Effector memory CD4-positive, alpha-beta T cell (primary cell): Measurements from ENCODE around the gene WDPCP.

Experiments
- DNase-seq, 3 donors: peaks; one replicate each; pipeline ENCODE4 v3.0.0-alpha.2; 2020
- H3K27ac ChIP-seq: 2 replicates; pipeline ENCODE4 v1.7.0; 2013; ENCODE audit warnings: mild to moderate bottlenecking, low read length, moderate library complexity; ENCODE audit not compliant: insufficient read depth, poor library complexity, severe bottlenecking
- H3K27me3 ChIP-seq: replicated peaks from 2 replicates; pipeline ENCODE4 v1.7.0; 2013; ENCODE audit warnings: mild to moderate bottlenecking, low read length; ENCODE audit not compliant: insufficient read depth, control insufficient read depth, poor library complexity, severe bottlenecking
- H3K36me3 ChIP-seq: 2 replicates; pipeline ENCODE4 v1.7.0; 2013; ENCODE audit warnings: mild to moderate bottlenecking, low read length, moderate library complexity; ENCODE audit not compliant: control insufficient read depth, insufficient read depth
- H3K4me1 ChIP-seq: 2 replicates; pipeline ENCODE4 v1.7.0; 2013; ENCODE audit warnings: low read length, mild to moderate bottlenecking; ENCODE audit not compliant: control insufficient read depth, insufficient read depth, poor library complexity, severe bottlenecking
- H3K4me3 ChIP-seq: 2 replicates; pipeline ENCODE4 v1.7.0; 2013; ENCODE audit warnings: low read length, low read depth, mild to moderate bottlenecking; ENCODE audit not compliant: insufficient read depth, poor library complexity, severe bottlenecking
- H3K9me3 ChIP-seq: 2 replicates; pipeline ENCODE4 v1.7.0; 2013; ENCODE audit warnings: mild to moderate bottlenecking, low read length, moderate library complexity; ENCODE audit not compliant: control insufficient read depth

WDPCP gene

GRCh38 chr2:63553049-63553448 lies 35.2 kb downstream of the WDPCP start:
- Histone ChIP-seq H3K27ac (no peak overlapping the region), H3K4me3 (no peak overlapping the region), H3K36me3 (no peaks in the 10 kb centered on the region), H3K4me1 (no peaks in the 10 kb centered on the region), H3K27me3 (no peaks in the 10 kb centered on the region), H3K9me3 (no peaks in the 10 kb centered on the region)
- DNase-seq = no peak

DNA sequence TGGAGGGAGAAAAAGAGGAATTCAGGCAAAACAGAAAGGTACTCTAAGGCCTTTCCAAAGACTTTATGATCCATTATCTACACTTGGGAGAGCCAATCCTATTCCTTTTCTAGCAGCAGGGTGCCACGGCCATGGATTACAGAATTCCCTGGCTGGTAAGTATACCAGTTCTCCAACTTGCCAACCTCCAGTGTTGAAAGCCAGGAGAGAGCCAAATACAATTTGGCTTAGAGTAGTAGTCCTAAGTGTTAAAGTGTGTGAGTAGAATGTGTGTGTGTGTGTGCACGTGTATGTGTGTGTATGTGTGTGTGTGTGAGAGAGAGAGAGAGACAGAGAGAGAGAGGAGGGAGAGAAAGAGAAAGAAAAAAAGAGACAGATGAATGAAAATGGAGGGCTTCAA lies 43.3 kb downstream of the WDPCP start:
- no peak overlapping the region for H3K27ac ChIP-seq

DNA sequence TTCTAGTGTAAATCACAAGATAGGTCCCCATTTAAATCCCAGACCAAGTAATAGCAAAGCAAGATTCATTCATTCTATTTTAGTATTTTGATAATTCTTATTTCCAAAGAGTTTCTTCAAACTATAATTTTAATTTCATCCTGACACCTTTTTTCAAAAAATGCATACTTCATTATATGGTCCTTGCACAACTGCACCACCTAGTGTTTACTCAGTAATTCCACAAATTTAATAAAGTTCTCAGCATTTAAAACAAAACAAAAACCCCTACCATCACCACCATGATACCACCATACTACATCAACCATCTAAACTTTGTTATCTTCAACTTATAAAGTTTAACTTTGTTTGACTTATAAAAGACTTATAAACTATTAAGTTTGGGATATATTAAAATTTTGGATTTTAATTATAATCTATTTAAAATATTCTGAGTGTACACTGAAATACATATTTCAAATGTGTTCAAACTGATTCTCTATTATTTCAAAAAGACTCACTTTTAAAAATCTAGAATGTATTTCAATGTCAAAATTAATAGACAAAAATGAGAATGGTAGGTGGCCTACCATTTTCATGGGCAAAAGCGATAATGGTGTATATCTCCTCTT lies 44.2 kb downstream of the WDPCP start:
- no peak for DNase-seq
- Histone ChIP-seq H3K36me3 (no peaks in the 10 kb centered on the region), H3K9me3 (no peaks in the 10 kb centered on the region), H3K4me1 (no peaks in the 10 kb centered on the region), H3K4me3 (no peak overlapping the region), H3K27me3 (no peaks in the 10 kb centered on the region), H3K27ac (no peak overlapping the region)

More for the DNA sequence above, 43.3 kb downstream of the WDPCP start:
- no peaks in the 10 kb centered on the region for H3K9me3 ChIP-seq
- no peaks in the 10 kb centered on the region for H3K4me1 ChIP-seq
- no peaks in the 10 kb centered on the region for H3K36me3 ChIP-seq
- no peak overlapping the region for H3K4me3 ChIP-seq
- no peak for DNase-seq
- H3K27me3 ChIP-seq = no peaks in the 10 kb centered on the region

- Histone ChIP-seq H3K9me3 (no peaks in the 10 kb centered on the region), H3K27ac (no peak overlapping the region), H3K27me3 (no peaks in the 10 kb centered on the region), H3K4me3 (no peak overlapping the region), H3K36me3 (no peaks in the 10 kb centered on the region), H3K4me1 (no peaks in the 10 kb centered on the region)
- DNase-seq = no peak
Measured at GRCh38 chr2:63539416-63540162, 48.7 kb downstream of the WDPCP start.

- Histone ChIP-seq H3K36me3 (no peaks in the 10 kb centered on the region), H3K9me3 (no peaks in the 10 kb centered on the region), H3K4me3 (no peak overlapping the region), H3K27me3 (no peaks in the 10 kb centered on the region), H3K27ac (no peak overlapping the region), H3K4me1 (no peaks in the 10 kb centered on the region)
- no peak for DNase-seq
Measured at GRCh38 chr2:63538390-63538789, 49.9 kb downstream of the WDPCP start.

DNA sequence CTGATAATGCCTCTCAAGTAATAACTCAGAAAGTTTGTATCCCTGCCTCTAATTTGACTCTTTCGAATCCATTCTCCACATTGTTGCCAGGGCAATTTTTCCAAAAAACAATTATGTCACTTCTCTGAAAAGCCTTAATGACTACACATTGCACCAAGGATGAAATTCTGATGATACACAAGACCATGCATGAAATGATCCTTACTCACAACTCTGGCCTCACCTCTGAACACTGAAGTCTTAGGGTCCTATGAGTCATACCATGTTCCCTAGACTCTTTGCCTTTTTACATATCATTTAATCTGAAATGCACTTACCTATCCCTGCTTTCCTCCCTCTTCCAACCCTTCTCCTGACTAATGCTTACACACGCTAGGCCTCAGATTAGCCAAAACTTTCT lies 51.0 kb downstream of the WDPCP start:
- DNase-seq = no peak
- no peak overlapping the region for H3K27ac ChIP-seq

GRCh38 chr2:63530704-63531279 lies 57.5 kb downstream of the WDPCP start:
- no peaks in the 10 kb centered on the region for H3K27me3 ChIP-seq
- H3K4me1 ChIP-seq = no peaks in the 10 kb centered on the region
- H3K36me3 ChIP-seq = no peaks in the 10 kb centered on the region
- no peak for DNase-seq
- no peak overlapping the region for H3K27ac ChIP-seq
- no peak overlapping the region for H3K4me3 ChIP-seq
- peaks cover 5% of the 10 kb centered on the region for H3K9me3 ChIP-seq

More for the DNA sequence above, 51.0 kb downstream of the WDPCP start:
- no peaks in the 10 kb centered on the region for H3K27me3 ChIP-seq
- no peak overlapping the region for H3K4me3 ChIP-seq
- no peaks in the 10 kb centered on the region for H3K36me3 ChIP-seq
- H3K9me3 ChIP-seq = no peaks in the 10 kb centered on the region
- H3K4me1 ChIP-seq = no peaks in the 10 kb centered on the region

DNA sequence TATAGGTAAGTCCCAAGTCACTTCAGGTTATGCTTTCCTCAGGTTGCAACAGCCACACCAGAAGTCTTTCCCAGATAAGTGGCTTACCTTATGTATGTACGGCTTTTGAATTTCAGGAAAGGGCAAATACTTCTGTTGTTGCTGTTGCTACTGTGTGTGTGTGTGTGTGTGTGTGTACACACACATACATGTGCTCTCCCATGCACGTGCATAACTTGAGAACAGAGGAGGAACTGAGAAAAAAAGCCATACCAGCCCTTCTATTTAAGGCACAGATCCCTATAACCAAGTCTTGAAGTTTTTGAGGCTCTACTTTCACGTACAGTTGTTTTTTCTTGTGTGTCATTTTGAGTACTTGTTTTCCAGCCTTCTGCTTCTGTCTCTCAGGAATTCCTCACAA lies 62.4 kb downstream of the WDPCP start:
- no peak overlapping the region for H3K27ac ChIP-seq
- DNase-seq = no peak
- H3K27me3 ChIP-seq = no peaks in the 10 kb centered on the region
- H3K4me1 ChIP-seq = no peaks in the 10 kb centered on the region
- no peak overlapping the region for H3K4me3 ChIP-seq
- no peaks in the 10 kb centered on the region for H3K36me3 ChIP-seq
- H3K9me3 ChIP-seq = peaks cover 20% of the 10 kb centered on the region

- Histone ChIP-seq H3K4me1 (no peaks in the 10 kb centered on the region), H3K36me3 (no peaks in the 10 kb centered on the region), H3K27me3 (no peaks in the 10 kb centered on the region), H3K27ac (no peak overlapping the region), H3K9me3 (peaks cover 16% of the 10 kb centered on the region), H3K4me3 (no peak overlapping the region)
- no peak for DNase-seq
Measured at GRCh38 chr2:63522950-63523349, 65.3 kb downstream of the WDPCP start.

GRCh38 chr2:63520793-63521192 lies 67.5 kb downstream of the WDPCP start:
- Histone ChIP-seq H3K4me1 (no peaks in the 10 kb centered on the region), H3K27ac (no peak overlapping the region), H3K9me3 (peaks cover 16% of the 10 kb centered on the region), H3K27me3 (no peaks in the 10 kb centered on the region), H3K4me3 (no peak overlapping the region), H3K36me3 (no peaks in the 10 kb centered on the region)
- DNase-seq = no peak
